ENCODE measurements around the gene SRP68.
A peak's percentile ranks its signal among the peaks of the same experiment; 100 is the strongest.
"Not testable (repeated sequence)": the region's sequence is repeated elsewhere in the genome, so short reads cannot be mapped to it uniquely, and the experiment has no call there.

SRP68 gene

GRCh38 chr17:76050538-76051467 lies 21.5 kb downstream of the SRP68 start:
- DNase-seq = peak; percentile 70
- in situ Hi-C loops (cut with HindIII; ENCODE audit: low pct_ligation_motif_present, low pct_unique_long_range_greater_than_20kb, low sequenced_read_pairs) = no loop called here

DNA sequence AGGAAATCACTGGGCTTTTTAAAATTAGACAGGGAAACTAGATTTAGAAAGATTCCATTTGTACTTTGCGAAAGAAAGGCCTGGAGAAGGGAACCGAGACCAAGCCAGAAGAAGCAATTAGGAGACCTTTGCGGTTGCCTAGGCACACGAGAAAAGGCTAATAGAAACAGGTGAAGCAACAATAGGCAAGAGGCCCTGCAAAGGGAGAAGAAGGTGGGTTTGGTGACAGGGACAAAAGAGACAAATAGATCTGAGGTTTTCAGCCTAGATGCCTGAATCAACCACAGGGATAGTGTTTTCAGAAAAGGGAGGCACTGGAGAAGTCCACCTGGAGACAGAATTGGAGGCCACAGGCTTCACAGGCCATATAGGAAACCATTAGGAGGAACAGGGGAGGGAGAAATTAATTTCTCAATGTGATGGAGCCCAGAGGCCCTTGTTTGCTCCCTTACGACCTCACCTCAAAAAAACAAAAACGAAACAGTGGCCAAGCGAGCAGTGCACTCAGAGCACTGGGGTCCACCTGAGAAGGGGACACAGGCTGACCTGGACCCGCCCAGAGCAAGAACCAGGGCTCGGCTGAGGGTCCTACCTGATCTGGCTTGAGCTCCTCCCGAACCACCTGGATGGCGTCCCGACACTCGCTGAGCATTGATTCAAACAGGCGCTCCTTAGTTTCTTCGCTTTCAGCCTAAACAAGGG lies 22.3 kb downstream of the SRP68 start:
- in situ Hi-C loops (cut with HindIII; ENCODE audit: low pct_ligation_motif_present, low pct_unique_long_range_greater_than_20kb, low sequenced_read_pairs) = no loop called here
- DNase-seq = no peak

- no peak for DNase-seq
- in situ Hi-C loops (cut with HindIII; ENCODE audit: low pct_ligation_motif_present, low pct_unique_long_range_greater_than_20kb, low sequenced_read_pairs) = no loop called here
Measured at GRCh38 chr17:76049239-76049638, 23.1 kb downstream of the SRP68 start.

- in situ Hi-C loops (cut with HindIII; ENCODE audit: low pct_ligation_motif_present, low pct_unique_long_range_greater_than_20kb, low sequenced_read_pairs) = no loop called here
- DNase-seq = no peak
Measured at GRCh38 chr17:76048711-76049110, 23.6 kb downstream of the SRP68 start.

DNA sequence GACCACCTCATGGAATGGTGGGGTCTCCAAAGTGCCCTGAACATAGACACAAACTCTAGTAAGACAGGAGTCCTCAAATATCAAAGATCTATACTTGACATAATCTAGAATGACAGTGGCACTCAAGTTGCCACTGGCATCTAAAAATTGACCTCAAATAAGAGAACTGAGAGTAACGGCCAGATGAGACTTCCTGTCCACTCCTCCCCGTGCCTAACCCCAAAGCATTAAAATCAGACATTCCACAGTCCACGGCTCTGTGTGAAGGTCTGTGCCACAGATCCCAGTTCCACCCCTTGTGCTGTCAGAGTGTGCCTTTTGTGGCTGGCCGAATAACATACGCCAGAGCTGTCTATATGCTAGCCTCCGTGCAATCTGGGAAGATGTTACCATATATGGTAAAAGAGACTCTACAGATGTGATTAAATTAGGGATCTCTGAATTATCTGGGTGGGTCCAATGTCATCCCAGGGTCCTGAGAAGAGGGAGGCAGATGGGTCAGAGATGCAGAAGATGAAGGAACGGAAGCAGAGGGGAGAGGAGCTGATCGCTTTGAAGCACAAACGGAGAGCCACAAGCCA lies 24.2 kb downstream of the SRP68 start:
- in situ Hi-C loops (cut with HindIII; ENCODE audit: low pct_ligation_motif_present, low pct_unique_long_range_greater_than_20kb, low sequenced_read_pairs) = no loop called here

GRCh38 chr17:76046064-76046463 lies 26.3 kb downstream of the SRP68 start:
- in situ Hi-C loops (cut with HindIII; ENCODE audit: low pct_ligation_motif_present, low pct_unique_long_range_greater_than_20kb, low sequenced_read_pairs) = no loop called here
- DNase-seq = no peak

More for the DNA sequence above, 24.2 kb downstream of the SRP68 start:
- DNase-seq = no peak

DNA sequence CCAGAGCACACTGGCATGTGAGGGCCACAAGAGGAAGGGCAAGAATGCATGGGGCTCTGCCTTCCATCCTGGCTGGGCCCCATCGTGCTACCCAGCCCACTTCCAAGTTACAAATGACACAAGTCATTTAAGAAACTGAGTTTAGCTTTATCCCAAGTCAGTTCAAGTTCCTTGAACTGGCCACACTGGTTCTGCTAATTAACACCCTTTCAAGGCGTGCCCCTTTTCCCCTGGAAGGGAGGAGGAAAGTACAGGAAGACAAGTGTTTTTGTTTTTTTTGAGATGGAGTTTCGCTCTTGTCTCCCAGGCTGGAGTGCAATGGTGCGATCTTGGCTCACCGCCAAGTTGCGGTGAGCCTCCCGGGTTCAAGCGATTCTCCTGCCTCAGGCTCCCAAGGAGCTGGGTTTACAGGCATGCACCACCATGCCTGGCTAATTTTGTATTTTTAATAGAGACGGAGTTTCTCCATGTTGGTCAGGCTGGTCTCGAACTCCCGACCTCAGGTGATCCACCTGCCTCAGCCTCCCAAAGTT lies 27.8 kb downstream of the SRP68 start:
- in situ Hi-C loops (cut with HindIII; ENCODE audit: low pct_ligation_motif_present, low pct_unique_long_range_greater_than_20kb, low sequenced_read_pairs); DNase-seq: not testable (repeated sequence)

- in situ Hi-C loops (cut with HindIII; ENCODE audit: low pct_ligation_motif_present, low pct_unique_long_range_greater_than_20kb, low sequenced_read_pairs); DNase-seq: not testable (repeated sequence)
Measured at GRCh38 chr17:76042868-76043267, 29.4 kb downstream of the SRP68 start.

GRCh38 chr17:76040376-76040775 lies 31.9 kb downstream of the SRP68 start:
- in situ Hi-C loops (cut with HindIII; ENCODE audit: low pct_ligation_motif_present, low pct_unique_long_range_greater_than_20kb, low sequenced_read_pairs) = no loop called here
- DNase-seq = no peak

- in situ Hi-C loops (cut with HindIII; ENCODE audit: low pct_ligation_motif_present, low pct_unique_long_range_greater_than_20kb, low sequenced_read_pairs) = no loop called here
- DNase-seq = no peak
Measured at GRCh38 chr17:76039121-76039520, 33.2 kb downstream of the SRP68 start.

DNA sequence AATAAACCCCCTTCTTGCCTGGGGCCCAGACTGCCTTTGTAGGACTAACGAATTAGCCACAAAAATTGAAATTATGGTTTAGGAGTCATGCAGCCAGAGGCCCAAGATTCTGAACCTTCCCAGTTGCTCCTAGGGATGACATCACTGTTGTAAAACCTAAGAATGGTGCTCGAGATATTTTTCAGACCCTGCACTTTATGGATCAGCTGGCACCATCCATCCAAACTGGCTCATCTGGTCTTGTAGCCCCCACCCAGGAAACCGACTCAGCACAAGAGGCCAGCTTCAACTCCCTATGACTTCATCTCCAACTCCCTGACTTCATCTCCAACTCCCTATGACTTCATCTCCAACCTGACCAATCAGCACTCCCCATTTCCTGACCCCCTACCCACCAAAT lies 34.3 kb downstream of the SRP68 start:
- in situ Hi-C loops (cut with HindIII; ENCODE audit: low pct_ligation_motif_present, low pct_unique_long_range_greater_than_20kb, low sequenced_read_pairs) = no loop called here
- DNase-seq = no peak

DNA sequence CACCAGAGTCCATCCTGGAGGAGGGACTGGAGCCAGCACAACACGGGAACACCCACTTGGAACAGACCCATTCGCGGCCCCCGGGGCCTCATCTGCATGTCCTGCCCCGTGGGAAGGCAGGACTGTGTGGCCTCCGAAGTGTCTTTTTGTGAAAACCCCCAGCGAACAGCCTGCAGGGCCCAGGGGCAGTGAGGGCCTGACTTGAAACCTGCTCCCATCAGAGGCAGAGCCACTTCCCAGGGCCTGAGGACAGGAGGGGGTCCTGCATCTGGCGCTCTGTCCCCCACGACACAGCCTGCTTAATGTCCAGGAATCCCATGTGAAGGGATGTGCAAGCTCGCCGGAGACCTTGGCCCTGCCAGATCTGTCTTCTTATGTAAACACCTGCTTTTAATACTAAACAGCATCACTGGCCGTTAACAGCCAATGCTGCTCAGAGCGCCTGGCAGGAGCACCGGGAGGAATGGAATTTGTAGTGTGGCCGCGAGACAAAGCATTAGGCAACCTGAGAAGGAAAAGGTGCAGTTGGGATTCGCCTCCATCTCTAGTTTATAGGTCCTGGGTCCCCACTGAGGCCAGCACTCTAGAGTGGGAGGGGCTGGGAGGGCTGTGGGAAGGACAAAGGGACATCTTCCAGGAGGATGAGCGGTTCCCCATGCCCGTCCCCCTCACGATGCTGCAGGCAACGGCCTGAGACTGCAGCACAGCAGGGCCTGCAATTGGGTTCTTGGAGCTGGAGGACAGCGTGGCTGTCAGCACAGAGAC lies 35.6 kb downstream of the SRP68 start:
- in situ Hi-C loops (cut with HindIII; ENCODE audit: low pct_ligation_motif_present, low pct_unique_long_range_greater_than_20kb, low sequenced_read_pairs) = no loop called here
- no peak for DNase-seq

DNA sequence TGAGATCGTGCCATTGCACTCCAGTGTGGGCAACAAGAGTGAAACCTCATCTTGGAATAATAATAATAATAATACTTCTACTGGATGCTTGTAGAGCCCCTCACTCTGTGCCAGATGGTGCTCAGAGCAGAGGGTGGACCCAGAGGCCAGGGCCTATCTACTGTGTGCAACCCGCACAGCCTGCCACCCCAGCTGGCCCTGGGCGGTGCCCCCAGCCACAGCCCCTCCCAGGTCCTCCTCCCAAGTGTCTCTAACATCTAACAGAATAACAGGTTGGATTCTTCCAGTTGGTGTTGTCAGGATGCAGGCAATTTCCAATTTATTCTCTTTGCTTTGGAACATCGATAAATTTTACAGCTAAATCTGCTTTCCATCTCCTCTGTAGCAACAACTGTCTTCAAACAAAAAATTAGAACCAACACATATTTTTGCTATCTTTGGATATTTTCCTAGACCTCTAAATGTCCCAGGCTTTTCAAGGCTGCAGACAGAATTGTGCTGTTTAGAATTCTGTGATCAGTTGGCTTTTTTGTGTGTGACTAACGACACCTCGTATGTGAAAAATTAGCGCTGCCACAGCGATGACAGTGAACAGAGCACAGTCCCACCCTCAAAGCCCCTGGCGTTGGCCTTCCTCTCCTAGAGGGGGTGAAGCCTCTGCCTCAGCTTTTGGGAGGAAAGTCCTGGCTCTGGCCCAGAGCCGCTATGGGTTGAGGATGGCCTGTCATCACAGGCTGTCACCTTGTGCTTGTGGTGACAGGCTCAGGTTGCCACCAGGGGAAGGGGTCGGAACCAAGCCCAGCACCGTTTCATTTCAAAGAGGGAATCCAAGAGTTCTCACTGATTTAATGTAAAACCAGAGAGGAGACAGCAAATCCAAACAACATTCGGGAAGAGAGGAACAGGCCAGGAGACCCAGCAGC lies 37.6 kb downstream of the SRP68 start:
- DNase-seq = no peak
- in situ Hi-C loops (cut with HindIII; ENCODE audit: low pct_ligation_motif_present, low pct_unique_long_range_greater_than_20kb, low sequenced_read_pairs) = no loop called here

GRCh38 chr17:76033139-76033538 lies 39.2 kb downstream of the SRP68 start:
- DNase-seq = no peak
- in situ Hi-C loops (cut with HindIII; ENCODE audit: low pct_ligation_motif_present, low pct_unique_long_range_greater_than_20kb, low sequenced_read_pairs) = no loop called here

DNA sequence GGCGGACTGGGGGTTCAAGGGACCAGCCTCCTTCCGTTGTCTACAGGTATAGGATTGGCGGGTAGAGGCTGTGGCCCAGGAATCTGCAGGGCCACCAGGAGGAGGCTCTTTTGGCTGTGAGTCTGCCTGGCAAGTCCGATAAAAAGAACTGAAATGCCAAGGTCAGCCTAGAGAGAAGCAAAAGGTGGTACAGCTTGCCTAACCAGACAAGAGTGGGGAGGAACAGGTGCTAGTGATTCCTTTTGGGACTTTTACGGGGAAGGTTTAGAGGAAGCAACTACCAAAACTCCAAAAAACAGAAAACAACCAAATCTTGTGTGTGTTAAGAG lies 39.6 kb downstream of the SRP68 start:
- in situ Hi-C loops (cut with HindIII; ENCODE audit: low pct_ligation_motif_present, low pct_unique_long_range_greater_than_20kb, low sequenced_read_pairs) = no loop called here
- no peak for DNase-seq

DNA sequence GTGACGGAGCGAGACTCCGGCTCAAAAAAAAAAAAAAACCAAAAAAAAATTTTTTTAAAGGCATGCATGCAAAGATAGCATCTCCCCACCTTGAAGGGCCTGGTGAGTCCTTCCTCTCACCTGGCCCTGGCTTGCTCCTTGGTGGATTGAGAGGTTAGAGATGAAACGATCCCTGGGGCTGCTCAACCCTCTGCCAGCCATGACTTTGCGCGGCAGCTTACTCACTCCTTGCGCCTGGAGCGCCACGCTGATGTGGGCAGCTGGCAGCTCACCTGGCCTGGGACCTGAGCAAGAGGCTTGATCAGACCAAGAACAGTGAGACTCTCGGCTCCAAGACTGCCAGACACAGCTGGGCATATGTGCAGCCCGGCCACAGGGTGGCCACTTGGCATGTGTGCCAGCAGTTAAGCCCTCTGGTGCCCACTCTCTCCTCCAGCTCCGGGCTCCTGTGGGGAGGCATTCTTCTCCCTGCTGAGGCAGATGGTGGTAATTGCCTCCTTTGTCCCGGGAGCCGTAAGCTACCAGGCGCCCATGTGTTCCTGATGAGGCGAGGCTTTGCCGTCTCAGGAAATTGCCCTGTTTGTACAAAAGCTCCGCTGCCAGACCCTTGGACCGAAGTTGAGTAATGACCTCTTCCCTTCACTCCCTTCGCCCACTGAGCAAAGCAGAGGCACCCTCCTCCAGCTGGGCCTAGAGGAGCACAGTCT lies 40.1 kb downstream of the SRP68 start:
- in situ Hi-C loops (cut with HindIII; ENCODE audit: low pct_ligation_motif_present, low pct_unique_long_range_greater_than_20kb, low sequenced_read_pairs) = no loop called here
- peak; percentile 14 for DNase-seq

- DNase-seq = peak; percentile 83
- in situ Hi-C loops (cut with HindIII; ENCODE audit: low pct_ligation_motif_present, low pct_unique_long_range_greater_than_20kb, low sequenced_read_pairs) = no loop called here
Measured at GRCh38 chr17:76027159-76027839, 45.0 kb downstream of the SRP68 start, which contains the start of gene EVPL. Gene EVPL (minus strand): TSS chr17:76027306. CDS start chr17:76027198, 108 bp downstream.
